ENCODE data around the gene CCDC85C. TPM values are rescaled to one million over a fixed set of nuclear protein-coding genes. Genes with fewer than 3 reads are reported as not detected.

Gene CCDC85C
- total RNA-seq, 2 experiments from 2014 or later: 10.2 to 11.7 TPM

GRCh38 chr14:99625476-99625875 is 21.5 kb upstream of the CCDC85C start:
- Mint-ChIP-seq H3K4me3 (no peak overlapping the region), H3K4me1 (peaks cover 4% of the 10 kb centered on the region), H3K36me3 (ENCODE audit: low read depth) (no peaks in the 10 kb centered on the region), H3K27ac (no peak overlapping the region), H3K9me3 (no peaks in the 10 kb centered on the region), H3K27me3 (peaks cover 13% of the 10 kb centered on the region)
- CTCF ChIA-PET: no interaction called here
- POLR2A ChIA-PET: no interaction called here
- no peak for DNase-seq

- ChIA-PET CTCF (no interaction called here), POLR2A (no interaction called here)
- Mint-ChIP-seq H3K36me3 (ENCODE audit: low read depth) (no peaks in the 10 kb centered on the region), H3K27ac (no peak overlapping the region), H3K4me1 (peaks cover 4% of the 10 kb centered on the region), H3K27me3 (peaks cover 13% of the 10 kb centered on the region), H3K4me3 (no peak overlapping the region), H3K9me3 (no peaks in the 10 kb centered on the region)
- DNase-seq: no peak
Observed at GRCh38 chr14:99624971-99625370, 21.0 kb upstream of the CCDC85C start.

GRCh38 chr14:99624024-99624423 is 20.0 kb upstream of the CCDC85C start:
- Mint-ChIP-seq H3K4me3 (no peak overlapping the region), H3K36me3 (ENCODE audit: low read depth) (no peaks in the 10 kb centered on the region), H3K27ac (no peak overlapping the region), H3K4me1 (peaks cover 6% of the 10 kb centered on the region), H3K9me3 (no peaks in the 10 kb centered on the region), H3K27me3 (peaks cover 13% of the 10 kb centered on the region)
- ChIA-PET CTCF (no interaction called here), POLR2A (no interaction called here)
- DNase-seq: no peak

- Mint-ChIP-seq H3K4me3 (no peak overlapping the region), H3K27ac (no peak overlapping the region), H3K9me3 (no peaks in the 10 kb centered on the region), H3K4me1 (peaks cover 3% of the 10 kb centered on the region), H3K27me3 (peaks cover 18% of the 10 kb centered on the region), H3K36me3 (ENCODE audit: low read depth) (no peaks in the 10 kb centered on the region)
- ChIA-PET POLR2A (no interaction called here), CTCF (interaction anchor here (0.7 kb wide), 1 partner anchor 54 kb away, joined by 5 read pairs; no protein-coding TSS in a partner anchor)
- DNase-seq: no peak
Observed at GRCh38 chr14:99621948-99622347, 17.9 kb upstream of the CCDC85C start.

- Mint-ChIP-seq H3K27me3 (peaks cover 29% of the 10 kb centered on the region), H3K27ac (no peak overlapping the region), H3K4me1 (peaks cover 3% of the 10 kb centered on the region), H3K9me3 (no peaks in the 10 kb centered on the region), H3K4me3 (no peak overlapping the region), H3K36me3 (ENCODE audit: low read depth) (no peaks in the 10 kb centered on the region)
- ChIA-PET CTCF (no interaction called here), POLR2A (interaction anchor here (0.8 to 1.5 kb wide), 2 partner anchors 17 to 452 kb away, joined by 4 to 5 read pairs; partner anchors contain the start of gene CCDC85C)
- no peak for DNase-seq
Observed at GRCh38 chr14:99619835-99620834, 16.1 kb upstream of the CCDC85C start.

- Mint-ChIP-seq H3K4me1 (peaks cover 3% of the 10 kb centered on the region), H3K36me3 (ENCODE audit: low read depth) (no peaks in the 10 kb centered on the region), H3K27ac (no peak overlapping the region), H3K27me3 (peaks cover 23% of the 10 kb centered on the region), H3K9me3 (no peaks in the 10 kb centered on the region), H3K4me3 (no peak overlapping the region)
- DNase-seq: no peak
- POLR2A ChIA-PET: interaction anchor here (2.9 kb wide), 1 partner anchor 12 kb away, joined by 11 read pairs; the partner anchor contains the start of gene CCDC85C
- CTCF ChIA-PET: no interaction called here
Observed at GRCh38 chr14:99616832-99617800, 13.1 kb upstream of the CCDC85C start.

- Mint-ChIP-seq H3K4me3 (no peak overlapping the region), H3K27me3 (peaks cover 21% of the 10 kb centered on the region), H3K9me3 (no peaks in the 10 kb centered on the region), H3K36me3 (ENCODE audit: low read depth) (no peaks in the 10 kb centered on the region), H3K4me1 (peaks cover 3% of the 10 kb centered on the region), H3K27ac (no peak overlapping the region)
- no peak for DNase-seq
- ChIA-PET POLR2A (interaction anchor here (2.9 kb wide), 1 partner anchor 11 kb away, joined by 11 read pairs; the partner anchor contains the start of gene CCDC85C), CTCF (no interaction called here)
Observed at GRCh38 chr14:99615497-99616157, 11.6 kb upstream of the CCDC85C start.

GRCh38 chr14:99612738-99613330 is 8.8 kb upstream of the CCDC85C start:
- Mint-ChIP-seq H3K27ac (no peak overlapping the region), H3K36me3 (ENCODE audit: low read depth) (no peaks in the 10 kb centered on the region), H3K9me3 (no peaks in the 10 kb centered on the region), H3K27me3 (peaks cover 18% of the 10 kb centered on the region), H3K4me3 (no peak overlapping the region), H3K4me1 (no peaks in the 10 kb centered on the region)
- POLR2A ChIA-PET: no interaction called here
- DNase-seq: no peak
- CTCF ChIA-PET: no interaction called here

- POLR2A ChIA-PET: no interaction called here
- no peaks in the 10 kb centered on the region for H3K4me1 Mint-ChIP-seq
- H3K27me3 Mint-ChIP-seq: peaks cover 17% of the 10 kb centered on the region
- no peaks in the 10 kb centered on the region for H3K9me3 Mint-ChIP-seq
- H3K4me3 Mint-ChIP-seq: no peak overlapping the region
- H3K27ac Mint-ChIP-seq: no peak overlapping the region
- no peaks in the 10 kb centered on the region for H3K36me3 Mint-ChIP-seq (ENCODE audit: low read depth)
- no peak for DNase-seq
- CTCF ChIA-PET: no interaction called here
Observed at GRCh38 chr14:99612071-99612737, 8.2 kb upstream of the CCDC85C start.

GRCh38 chr14:99611646-99612045 is 7.6 kb upstream of the CCDC85C start:
- ChIA-PET POLR2A (no interaction called here), CTCF (no interaction called here)
- Mint-ChIP-seq H3K4me1 (no peaks in the 10 kb centered on the region), H3K36me3 (ENCODE audit: low read depth) (no peaks in the 10 kb centered on the region), H3K27me3 (peaks cover 13% of the 10 kb centered on the region), H3K27ac (no peak overlapping the region), H3K4me3 (no peak overlapping the region), H3K9me3 (no peaks in the 10 kb centered on the region)
- DNase-seq: no peak

- peaks cover 1% of the 10 kb centered on the region for H3K27me3 Mint-ChIP-seq
- H3K4me1 Mint-ChIP-seq: peaks cover 7% of the 10 kb centered on the region
- ChIA-PET CTCF (interaction anchor here (1.4 kb wide), 1 partner anchor 92 kb away, joined by 3 read pairs; no protein-coding TSS in a partner anchor), POLR2A (interaction anchor here (0.9 to 1.1 kb wide), 2 partner anchors 13 to 129 kb away, joined by 3 read pairs; partner anchors contain the start of genes CCNK and SETD3)
- DNase-seq: no peak
- H3K4me3 Mint-ChIP-seq: no peak overlapping the region
- no peaks in the 10 kb centered on the region for H3K36me3 Mint-ChIP-seq (ENCODE audit: low read depth)
- no peak overlapping the region for H3K27ac Mint-ChIP-seq
- H3K9me3 Mint-ChIP-seq: no peaks in the 10 kb centered on the region
Observed at GRCh38 chr14:99609245-99610170, 5.5 kb upstream of the CCDC85C start.

All from activated CD4-positive, alpha-beta memory T cell treated with anti-CD3 and anti-CD28 coated beads, Interleukin-2, amount 10 ng/mL, durations not matched to agents 7 days and 5 days (primary cell).